Stimulated activated CD4-positive, alpha-beta T cell treated with anti-CD3 and anti-CD28 coated beads, TNF-alpha, amount 100 ng/mL, for 48 hours (primary cell): ENCODE measurements around the gene BEND7.
"Not testable (repeated sequence)": the region's sequence is repeated elsewhere in the genome, so short reads cannot be mapped to it uniquely, and the experiment has no call there.

Source experiments
- DNase-seq, 3 donors: peaks; one replicate each; pipeline ENCODE4 v3.0.0-alpha.2; 2020; ENCODE audit warnings: low read depth in 3 of 3

The BEND7 gene, protein sequence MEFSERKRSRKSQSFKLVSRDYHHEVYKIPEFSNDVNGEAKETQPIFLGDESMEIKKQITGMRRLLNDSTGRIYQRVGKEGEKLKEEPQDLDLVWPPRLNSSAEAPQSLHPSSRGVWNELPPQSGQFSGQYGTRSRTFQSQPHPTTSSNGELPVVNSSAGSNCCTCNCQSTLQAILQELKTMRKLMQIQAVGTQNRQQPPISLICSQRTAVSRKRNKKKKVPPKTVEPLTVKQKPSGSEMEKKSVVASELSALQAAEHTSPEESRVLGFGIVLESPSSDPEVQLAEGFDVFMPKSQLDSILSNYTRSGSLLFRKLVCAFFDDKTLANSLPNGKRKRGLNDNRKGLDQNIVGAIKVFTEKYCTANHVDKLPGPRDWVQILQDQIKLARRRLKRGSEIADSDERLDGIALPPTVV

DNA sequence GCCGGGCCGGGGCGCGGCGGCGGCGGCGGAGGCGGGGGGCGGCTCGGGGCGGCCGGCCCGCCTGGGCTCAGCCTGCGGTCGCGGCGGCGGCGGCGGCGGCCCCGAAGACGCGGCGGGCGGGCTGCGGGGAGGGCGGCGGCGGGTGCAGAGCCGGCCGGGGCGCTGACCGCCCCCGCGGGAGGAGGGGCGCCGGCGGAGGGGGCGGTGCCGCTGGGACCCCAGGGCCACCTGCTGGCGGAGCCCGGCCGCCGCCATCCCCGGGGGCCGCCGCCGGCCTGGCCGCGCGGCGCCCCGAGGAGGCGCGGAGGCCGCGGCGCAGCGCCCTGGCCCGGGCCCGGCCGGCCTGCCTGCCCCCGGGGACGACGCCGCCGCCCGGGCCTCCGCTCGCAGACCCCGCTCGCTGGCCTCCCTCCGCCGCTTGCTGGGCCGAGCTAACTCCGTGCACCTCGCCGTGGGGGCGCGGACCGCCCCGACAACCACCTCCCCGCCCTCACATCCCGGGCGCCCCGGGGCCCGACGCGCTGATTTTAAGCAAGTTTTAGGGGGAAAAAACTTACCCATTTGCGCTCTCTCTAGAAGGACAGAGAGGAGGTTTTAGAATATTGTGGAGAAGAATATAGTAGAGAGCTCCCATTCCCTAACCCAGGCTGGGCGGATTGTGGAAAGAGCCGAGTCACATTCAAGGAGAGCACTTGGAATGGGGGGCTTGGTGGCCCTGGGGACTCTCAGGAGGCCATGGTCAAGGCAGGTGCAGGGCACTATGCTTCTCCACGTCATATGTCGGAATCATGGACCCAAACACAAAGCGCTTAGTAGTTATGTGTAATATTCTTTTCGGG, at the start of gene BEND7:
BEND7 (minus strand) TSS at position 140 of the 839 bp plus-strand sequence. CDS start 481 bp downstream, outside the sequence.
- no peak for DNase-seq

DNA sequence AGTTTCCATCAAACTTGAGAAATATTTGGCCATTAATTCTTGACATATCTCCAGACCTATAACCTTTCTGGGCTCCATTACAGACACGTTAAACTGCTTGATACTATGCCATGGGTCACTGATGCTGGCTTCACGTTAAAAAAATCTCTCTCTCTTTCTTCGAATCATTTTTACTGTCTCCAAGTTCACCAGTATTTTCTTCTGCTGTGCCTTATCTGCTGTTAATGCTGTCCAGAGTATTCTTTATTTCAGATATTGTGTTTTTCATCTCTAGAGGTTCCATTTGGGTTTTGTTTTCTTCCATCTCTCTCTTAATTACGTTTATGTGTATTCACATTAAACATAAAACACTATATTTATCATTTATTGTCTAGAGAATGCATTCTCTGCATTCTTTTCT, 45.1 kb upstream of the BEND7 start:
- no peak for DNase-seq

DNA sequence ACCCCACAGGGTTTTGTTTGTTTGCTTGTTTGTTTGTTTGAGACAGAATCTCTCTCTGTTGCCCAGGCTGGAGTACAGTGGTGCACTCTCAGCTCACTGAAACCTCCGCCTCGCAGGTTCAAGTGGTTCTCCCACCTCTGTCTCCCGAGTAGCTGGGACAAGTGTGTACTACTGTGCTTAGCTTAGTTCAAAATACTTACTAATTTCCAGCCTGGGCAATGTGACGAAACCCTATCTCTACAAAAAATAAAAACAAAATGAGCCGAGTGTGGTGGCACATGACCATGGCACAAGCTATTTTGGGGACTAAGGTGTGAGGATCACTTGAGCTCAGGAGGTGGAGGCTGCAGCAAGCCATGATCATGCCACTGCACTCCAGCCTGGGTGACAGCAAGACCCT, 42.7 kb upstream of the BEND7 start:
- no peak for DNase-seq

DNA sequence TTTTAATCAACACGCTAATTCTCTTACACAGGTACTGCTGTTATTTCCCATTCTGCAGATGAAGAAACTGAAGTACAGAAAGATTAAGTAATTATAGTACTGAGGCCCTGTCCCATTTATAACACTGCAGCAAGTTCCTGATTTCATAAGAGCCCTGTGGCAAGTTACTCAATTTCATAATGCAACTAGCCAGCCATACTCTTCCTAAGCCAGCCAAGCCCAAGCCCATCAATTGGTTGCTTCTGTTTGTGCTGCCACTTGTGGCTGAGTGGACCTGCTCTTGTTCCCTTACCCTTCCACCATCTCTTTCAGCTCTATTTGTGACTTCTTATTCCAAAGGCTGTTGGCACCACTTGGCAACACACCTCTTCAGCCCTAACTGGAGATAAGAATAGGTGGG, 38.2 kb upstream of the BEND7 start:
- no peak for DNase-seq

DNA sequence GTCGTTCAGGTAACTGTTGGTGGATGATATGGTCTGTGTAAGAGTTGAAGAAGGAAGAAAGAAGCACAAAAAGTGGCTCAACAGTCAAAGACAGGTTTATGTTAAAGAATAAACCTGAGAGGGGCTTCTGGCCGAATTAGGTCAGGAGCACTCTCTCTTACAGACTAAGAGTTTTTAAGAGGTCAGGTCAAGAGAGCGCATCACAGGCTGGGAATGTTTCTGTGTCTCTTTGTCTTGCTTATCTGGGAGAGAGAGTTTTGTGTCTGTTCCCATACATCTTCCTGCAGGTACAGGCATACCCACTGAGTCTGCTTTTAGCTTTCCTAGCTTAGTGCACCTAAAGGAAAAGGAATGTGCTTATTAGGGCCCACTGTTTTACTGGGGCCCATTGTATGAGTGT, 35.8 kb upstream of the BEND7 start:
- DNase-seq, result no peak

DNA sequence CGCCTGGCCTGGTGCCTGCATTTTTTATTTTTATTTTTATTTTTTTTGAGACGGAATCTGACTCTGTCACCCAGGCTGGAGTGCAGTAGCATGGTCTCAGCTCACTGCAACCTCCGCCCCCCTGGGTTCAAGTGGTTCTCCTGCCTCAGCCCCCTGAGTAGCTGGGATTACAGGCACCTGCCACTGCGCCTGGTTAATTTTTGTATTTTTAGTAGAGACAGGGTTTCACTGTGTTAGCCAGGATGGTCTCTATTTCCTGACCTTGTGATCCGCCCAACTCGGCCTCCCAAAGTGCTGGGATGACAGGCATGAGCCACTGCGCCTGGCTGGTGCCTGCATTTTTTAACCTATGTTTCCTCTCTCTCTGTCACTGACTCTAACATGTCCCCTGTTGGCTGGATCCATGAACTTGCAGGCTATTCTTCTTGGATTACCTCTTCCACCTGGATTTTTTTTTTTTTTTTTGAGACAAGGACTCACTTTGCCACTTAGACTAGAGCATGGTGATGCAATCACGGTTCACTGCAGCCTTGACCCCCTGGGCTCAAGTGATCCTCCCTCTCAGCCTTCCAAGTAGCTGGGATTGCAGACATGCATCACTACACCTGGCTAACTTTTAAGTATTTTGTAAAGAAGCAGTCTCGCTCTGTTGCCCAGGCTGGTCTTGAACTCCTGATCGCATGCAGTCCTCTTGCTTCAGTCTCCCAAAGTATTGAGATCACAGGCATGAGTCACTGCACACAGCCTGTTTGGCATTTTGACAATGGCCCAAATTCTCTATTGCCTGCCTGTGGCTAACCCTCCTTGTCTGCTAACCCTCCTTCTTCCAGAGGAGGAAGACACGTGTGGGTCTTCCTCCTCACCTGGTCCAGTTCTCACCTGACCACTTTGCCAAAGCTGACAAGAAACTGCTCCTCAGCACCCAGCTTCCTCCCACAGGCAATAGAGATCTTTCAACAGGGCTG, 34.9 kb upstream of the BEND7 start:
- no peak for DNase-seq

DNA sequence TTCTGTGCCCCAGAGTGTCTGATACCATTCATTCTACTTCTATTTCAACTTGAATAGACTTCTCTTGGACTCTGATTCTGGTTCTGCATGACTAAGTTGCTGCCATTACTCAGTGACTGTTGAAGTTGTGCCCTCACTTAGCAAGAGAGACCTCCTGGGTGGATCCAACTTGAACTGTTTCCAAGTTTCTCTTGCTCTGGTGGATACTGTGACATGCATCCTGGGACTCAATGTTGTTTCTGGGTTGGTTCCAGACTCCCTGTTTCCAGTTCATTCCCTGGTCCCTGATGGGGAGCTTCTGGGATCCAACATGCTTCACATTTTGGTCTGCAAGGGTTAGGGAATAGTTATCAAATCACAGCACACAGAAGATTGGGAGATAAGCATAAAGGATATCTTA, 31.8 kb upstream of the BEND7 start:
- DNase-seq, result no peak

DNA sequence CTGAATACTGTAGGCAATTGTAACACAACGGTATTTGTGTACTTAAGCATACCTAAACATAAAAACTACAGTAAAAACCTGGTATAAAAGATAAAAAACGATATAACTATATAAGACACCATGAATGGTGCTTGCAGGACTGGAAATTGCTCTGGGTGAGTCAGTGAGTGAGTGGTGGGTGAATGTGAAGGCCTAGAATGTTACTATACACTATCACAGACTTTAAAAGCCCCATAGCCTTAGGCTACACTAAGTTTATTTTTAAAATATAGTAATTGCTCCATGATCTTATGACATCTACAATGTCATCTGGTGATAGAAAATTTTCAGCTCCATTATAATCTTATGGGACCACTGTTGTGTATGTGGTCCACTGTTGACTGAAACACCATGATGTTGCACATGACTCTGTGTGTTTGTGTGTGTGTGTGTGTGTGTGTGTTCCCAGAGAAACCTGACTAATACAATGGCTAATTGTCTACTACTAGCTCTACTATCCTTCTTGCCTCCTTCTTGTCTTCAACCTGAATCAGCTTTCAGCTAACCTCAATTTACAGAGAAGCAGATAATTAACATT, 30.4 kb upstream of the BEND7 start:
- DNase-seq, result no peak

DNA sequence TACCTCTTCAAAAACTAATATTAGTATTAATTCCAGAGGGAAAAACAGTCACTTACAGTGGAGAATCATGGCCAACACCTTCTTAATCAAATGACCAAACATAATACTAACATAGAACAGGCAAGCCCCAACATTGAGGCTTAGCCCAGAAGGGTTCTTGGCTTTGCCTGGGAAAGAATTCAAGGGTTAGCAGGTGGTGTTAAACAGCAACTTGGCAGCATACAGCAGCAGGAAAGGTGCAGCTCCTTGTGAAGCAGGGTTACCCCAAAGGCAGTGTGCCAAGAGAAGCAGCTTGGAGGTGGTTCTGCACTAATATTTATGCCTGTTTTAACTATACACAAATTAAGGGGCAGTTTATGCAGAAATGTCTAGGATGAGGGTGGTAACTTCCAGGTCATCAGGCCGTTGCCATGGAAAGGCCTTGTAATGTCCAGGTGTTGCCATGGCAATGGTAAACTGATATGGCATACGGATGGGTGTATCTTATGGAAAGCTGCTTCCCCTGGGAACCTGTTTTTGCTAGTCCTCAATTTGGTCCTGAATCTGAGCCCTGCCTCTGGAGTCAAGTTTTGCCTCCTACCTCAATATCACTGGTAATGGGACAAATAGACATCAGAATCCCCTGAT, 27.2 kb upstream of the BEND7 start:
- DNase-seq, result no peak

DNA sequence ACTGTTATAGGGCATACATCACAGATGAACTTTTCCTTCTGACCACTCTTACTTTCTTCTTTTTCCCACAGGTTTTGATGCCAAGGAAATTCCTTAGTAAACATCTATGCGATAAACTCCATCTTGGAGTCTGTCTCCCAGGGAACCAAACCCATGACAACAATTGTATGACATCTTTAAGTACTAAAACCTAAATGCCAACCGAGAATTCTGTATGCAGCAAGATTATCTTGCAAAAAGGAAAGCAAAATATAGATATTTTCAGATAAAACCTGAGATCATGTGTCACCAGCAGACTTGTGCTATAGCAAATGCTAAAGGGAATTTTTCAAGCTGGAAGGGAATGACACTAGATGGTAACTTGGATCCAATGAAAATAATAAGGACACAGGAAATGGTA, 22.0 kb upstream of the BEND7 start:
- no peak for DNase-seq

DNA sequence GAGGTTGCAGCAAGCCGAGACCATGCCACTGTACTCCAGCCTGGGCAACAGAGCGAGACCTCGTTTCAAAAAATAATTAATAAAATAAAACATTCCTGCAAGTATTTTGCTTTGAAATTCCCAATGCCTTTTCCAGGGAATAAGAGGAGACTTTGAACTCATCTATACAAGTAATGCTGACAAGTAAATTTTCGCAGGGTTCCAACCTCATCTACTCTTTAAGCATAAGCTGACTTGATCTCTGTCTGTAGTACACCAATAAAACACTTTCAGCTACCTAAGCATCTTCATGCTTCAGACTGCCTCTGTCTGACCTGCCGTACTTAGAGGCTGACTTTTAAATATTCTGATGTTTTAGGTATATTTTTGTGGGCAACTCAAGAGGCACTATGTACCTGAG, 13.7 kb upstream of the BEND7 start:
- DNase-seq, result no peak

DNA sequence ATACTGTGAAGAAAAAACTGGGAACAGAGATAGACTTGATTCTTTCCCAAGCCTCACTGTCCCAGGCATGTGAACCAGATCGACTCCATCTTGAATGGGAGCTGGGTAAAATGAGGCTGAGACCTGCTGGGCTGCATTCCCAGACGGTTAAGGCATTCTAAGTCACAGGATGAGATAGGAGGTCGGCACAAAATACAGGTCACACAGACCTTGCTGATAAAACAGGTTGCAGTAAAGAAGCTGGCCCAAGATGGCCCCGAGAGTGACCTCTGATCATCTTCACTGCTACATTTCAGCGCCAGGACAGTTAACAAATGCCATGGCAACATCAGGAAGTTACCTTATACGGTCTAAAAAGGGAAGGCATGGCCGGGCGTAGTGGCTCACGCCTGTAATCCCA, 9.2 kb upstream of the BEND7 start:
- DNase-seq, result not testable (repeated sequence)

DNA sequence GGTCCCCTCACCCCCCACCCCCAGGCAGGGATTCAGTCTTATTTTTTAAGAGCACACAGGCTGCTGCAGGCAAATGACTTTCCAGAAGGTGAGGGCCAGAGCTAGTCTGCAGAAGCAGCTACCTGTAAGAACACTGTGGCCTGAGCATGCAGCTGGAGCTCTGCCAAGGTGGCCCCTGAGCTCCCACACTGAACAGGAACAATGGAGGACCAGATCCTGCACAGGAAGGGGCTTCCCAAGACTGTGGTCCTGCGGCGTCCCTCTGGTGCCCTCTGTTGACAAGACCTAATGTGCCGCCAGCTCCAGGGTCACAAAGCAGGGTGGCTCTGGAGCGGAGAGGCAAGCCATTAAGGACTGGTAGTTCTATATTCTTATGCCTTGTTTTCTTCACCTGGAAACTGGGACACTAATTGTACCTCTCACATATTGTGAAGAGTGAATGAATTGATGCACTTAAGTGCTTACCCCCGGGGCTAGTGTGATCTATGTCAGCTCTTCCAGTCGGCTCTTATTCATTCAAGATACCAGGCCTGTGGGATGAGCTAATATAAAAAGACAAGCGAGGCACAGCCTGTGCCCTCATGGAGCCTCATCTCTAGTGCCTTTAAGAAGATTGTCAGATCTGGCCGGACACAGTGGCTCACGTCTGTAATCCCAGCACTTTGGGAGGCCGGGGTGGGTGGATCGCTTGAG, 8.0 kb upstream of the BEND7 start:
- DNase-seq, result peak in 2 of 3 donors; percentile 9 to 11

DNA sequence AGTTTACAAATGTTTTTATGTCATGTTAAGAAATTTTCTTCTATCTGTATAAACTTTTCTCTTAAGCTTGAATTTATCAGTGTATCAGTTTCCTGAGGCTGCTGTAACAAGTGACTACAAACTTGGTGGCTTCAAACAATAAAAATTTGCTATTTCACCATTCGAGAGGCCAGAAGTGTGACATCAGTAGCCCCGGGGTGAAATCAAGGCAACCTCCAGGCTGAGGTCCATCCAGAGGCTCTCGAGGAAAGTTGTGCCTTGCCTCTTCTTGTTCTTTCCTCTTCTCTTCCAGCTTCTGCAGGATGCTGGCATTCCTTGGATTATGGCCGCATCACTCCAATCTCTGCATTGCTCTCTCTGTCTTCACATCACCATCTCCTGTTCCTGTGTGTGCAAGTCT, 6.5 kb upstream of the BEND7 start:
- DNase-seq, result no peak

DNA sequence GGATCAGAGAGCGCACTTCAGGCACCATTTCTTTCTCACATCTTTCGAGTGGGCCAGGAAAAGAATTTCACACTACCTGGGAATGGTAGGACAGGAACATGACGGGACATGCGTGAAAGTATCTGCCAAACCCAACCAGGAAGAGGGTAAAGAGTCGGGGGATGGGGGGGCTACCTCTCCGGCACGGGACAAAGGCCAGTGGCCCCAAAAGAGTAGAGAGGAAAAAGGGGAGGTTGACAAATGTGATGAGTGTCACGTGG, 830 bp upstream of the BEND7 start:
- no peak for DNase-seq

DNA sequence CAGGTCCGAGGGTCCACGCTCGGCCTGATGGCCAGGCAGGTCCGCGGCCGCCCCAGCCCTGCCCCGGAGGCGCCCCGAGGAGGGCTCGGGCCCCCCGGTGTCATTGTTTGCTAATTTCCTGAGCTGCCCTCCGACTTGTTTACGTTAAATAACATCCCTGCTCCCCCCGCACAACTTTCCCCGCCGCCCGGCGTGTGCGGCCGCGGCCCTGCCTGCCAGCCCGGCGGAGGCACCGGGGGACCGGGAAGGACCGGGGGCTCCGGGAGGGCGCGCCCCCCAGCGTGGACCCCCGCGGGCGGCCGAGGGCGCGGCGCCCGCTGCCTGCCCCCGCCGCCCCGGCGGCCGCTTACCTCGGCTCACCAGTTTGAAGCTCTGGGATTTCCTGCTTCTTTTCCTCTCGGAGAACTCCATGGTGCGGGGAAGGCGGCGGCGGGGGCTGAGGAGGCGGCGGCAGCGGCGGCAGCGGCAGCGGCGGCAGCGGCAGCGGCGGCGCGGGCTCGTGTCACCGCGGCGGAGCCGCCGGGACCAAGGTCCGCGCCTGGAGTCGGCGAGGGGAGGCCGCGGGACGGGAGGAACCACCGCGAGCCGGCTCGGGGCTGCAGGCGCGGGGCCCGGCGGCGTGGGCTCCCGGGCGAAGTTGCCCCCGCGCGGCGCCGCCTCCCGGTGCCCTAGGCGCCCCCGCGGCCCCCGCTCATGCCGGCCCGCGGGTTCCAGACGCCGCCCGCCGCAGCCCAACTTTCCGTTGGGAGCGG, 515 bp downstream of the BEND7 start:
- no peak for DNase-seq

DNA sequence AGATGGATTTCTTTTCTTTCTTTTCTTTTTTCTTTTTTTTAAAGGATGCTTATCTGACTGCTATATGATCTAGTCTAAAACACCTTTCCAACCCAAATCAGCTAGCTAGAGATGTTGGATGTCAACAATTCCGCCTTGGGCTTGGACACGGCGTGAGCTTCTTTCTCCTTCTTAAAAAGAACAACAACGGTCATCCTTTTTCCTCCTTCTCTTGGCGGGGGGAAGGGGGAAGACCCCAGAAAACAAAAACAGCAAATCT, 1.0 kb downstream of the BEND7 start:
- no peak for DNase-seq

DNA sequence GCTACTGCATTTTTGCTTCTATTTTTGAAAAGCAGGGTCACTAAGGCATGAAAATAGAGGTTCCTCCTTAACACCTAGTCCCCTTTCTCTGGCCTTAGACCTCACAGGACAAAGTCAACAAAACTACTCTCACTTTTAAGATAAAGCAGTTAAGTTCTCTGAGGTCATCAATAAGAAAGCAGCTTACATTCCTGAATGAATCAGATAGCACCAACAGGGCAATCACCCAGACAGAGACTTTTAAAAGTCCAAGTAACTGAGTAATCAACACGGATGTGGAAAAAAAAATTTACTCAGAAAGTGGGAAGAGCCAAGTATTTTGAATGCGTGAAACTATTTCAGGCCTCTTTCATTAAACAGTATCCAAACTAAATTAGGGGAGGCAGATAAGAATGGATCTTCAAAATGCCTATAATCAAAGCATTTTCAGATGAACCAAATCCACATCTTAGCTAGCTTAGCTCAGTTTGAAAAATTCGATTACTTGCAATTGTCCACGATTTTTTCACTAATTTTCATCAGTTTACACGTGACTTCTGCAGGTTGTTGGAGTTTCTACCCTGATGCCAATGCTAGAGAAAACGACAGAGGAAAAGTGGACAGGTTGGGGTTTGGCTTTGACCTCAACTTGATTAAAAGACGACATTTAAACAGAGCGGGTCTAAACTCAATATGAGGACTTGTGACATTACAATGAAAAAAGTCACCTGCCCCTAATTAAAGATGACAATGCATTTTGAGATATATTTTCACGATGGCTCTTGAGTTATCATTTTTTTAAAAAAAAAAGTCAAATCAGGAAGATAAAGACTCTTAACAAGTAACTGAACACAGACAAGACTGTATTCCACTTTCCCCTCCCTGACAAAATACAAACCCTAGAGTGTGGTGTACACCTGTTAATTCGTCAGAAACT, 1.6 kb downstream of the BEND7 start:
- no peak for DNase-seq

DNA sequence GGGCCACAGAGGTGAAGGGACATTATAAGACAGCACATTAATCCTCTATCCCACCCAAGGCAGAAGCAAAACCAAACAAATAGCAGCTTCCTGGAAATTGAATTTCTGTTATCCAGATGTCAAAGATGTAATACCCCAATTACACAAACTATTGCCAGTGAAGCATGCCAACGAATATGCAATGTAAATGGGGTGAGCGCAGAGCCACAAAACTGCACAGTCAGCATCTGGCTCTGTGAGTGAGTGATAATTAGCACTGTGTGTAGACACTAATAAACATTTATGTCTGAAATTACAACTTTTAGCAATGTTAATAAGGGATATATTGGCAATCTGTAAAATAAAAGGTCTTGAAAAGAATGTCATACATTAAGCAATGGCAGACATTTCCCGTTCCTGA, 3.2 kb downstream of the BEND7 start:
- DNase-seq, result no peak
